ENCODE data around the gene MGAT5B. TPM values are rescaled to one million over a fixed set of nuclear protein-coding genes. Genes with fewer than 3 reads are reported as not detected.
A peak's percentile ranks its signal among the peaks of the same experiment; 100 is the strongest.

MGAT5B gene
- total and polyA plus RNA-seq, 2 donors (not counting 1 experiment from before 2014, with no cell fraction given) = 0.15 to 37.8 TPM

- no peaks in the 10 kb centered on the region for H4K20me1 ChIP-seq (ENCODE audit: control insufficient read depth, insufficient read depth, low read length, poor library complexity, severe bottlenecking)
- no peak for DNase-seq
- whole genome bisulfite sequencing (ENCODE audit: insufficient coverage) = 4% methylated on average over 82 of the region's 84 CpGs
- peaks cover 0 to 43% (median 12%) of the 10 kb centered on the region in 4 experiments for H3K27me3 ChIP-seq (replicated peaks in 1 of 4; ENCODE audit: control extremely low read depth in 1 of 4, control insufficient read depth in 3 of 4, insufficient read depth in 4 of 4, low read length in 3 of 4)
- ATAC-seq (ENCODE audit: low read depth) = peak; percentile 18
- H3K9me3 ChIP-seq (ENCODE audit: control extremely low read depth in 1 of 3, control insufficient read depth in 2 of 3, insufficient read depth in 1 of 3, low read length in 2 of 3) = no peaks in the 10 kb centered on the region
- no peak overlapping the region for H3K27ac ChIP-seq (ENCODE audit: low read length in 2 of 2)
- H3K36me3 ChIP-seq (replicated peaks in 1 of 2; ENCODE audit: control extremely low read depth in 1 of 2, control insufficient read depth in 1 of 2, extremely low read depth in 1 of 2, insufficient read depth in 2 of 2, low read length in 1 of 2) = no peaks in the 10 kb centered on the region
- ChIA-PET POLR2A (interaction anchor here (0.5 to 1.6 kb wide), 2 partner anchors 187 to 210 kb away, joined by 6 to 10 read pairs; no protein-coding TSS in a partner anchor), CTCF (interaction anchor here (0.6 to 12.2 kb wide), 21 partner anchors 9 to 1173 kb away, joined by 3 to 426 read pairs (median 5); no protein-coding TSS in a partner anchor)
- H3K9ac ChIP-seq (ENCODE audit: low read length) = no peak overlapping the region
- H3K27ac Mint-ChIP-seq = peak overlapping the region; percentile 6
- no peaks in the 10 kb centered on the region for H3K9me3 Mint-ChIP-seq (ENCODE audit: insufficient read depth)
- peaks cover 12 to 17% of the 10 kb centered on the region in 2 donors for H3K4me1 ChIP-seq (ENCODE audit: control insufficient read depth in 2 of 2, insufficient read depth in 2 of 2, low read length in 2 of 2)
- no peaks in the 10 kb centered on the region for H3K79me2 ChIP-seq (ENCODE audit: control insufficient read depth, insufficient read depth, low read length)
- H3K4me3 Mint-ChIP-seq = peak overlapping the region; percentile 83
- TF ChIP-seq EZH2 (IDR thresholded peaks at IDR 0.05; ENCODE audit: borderline replicate concordance, insufficient read depth, low read depth, low read length, poor library complexity, severe bottlenecking) (no peak), CTCF (IDR thresholded peaks at IDR 0.05) (no peak)
- H3K4me3 ChIP-seq (ENCODE audit: control extremely low read depth in 1 of 5, extremely low read depth in 1 of 5, insufficient read depth in 1 of 5, low read depth in 2 of 5, low read length in 4 of 5) = peak overlapping the region in 3 of 5 experiments; percentile 5 to 45 (median 20)
- peak overlapping the region; percentile 38 for H2AFZ ChIP-seq (ENCODE audit: insufficient read depth, low read depth, low read length, poor library complexity, severe bottlenecking)
- peaks cover 17% of the 10 kb centered on the region for H3K4me1 Mint-ChIP-seq
- peak overlapping the region; percentile 83 for H3K4me2 ChIP-seq (replicated peaks; ENCODE audit: low read depth, low read length, poor library complexity, severe bottlenecking)
- H3K27me3 Mint-ChIP-seq = peaks cover 40% of the 10 kb centered on the region
- intact Hi-C loops (cut with micrococcal nuclease) = loop anchor here (1.0 to 5.0 kb wide), 4 partner anchors 88 to 378 kb away; no protein-coding TSS in a partner anchor
Observed at GRCh38 chr17:76868669-76869495, 678 bp downstream of the MGAT5B start.

All from B cell (primary cell).